IMR-90 (cell line): ENCODE results near the gene LCE2C. TPM values are rescaled to one million over a fixed set of nuclear protein-coding genes. Genes with fewer than 3 reads are reported as not detected.

Experiments used
- ATAC-seq: fragments of 200-7000 bp; cut with Tn5 transposase; 2 replicates; pipeline ENCODE4 v1.9.1; 2020; ENCODE audit warnings: low read depth, mild to moderate bottlenecking, moderate library complexity
- BruUV-seq: library from RNA; stranded (reverse); fragments of 400-500 nt; replicated peaks from 2 replicates; lab custom pipeline; 2021; lab: Mats Ljungman, UMichigan
- CTCF ChIA-PET: fragments of 300-600 bp; formaldehyde crosslinking; extraction: SDS; loops from one replicate; lab custom pipeline; 2021; ENCODE audit warnings: antibody characterized with exemption; lab: Yijun Ruan, JAX
- POLR2A ChIA-PET: fragments of 300-600 bp; sonication (Branson Sonifier 250); formaldehyde crosslinking; loops from one replicate; lab custom pipeline; 2022; ENCODE audit warnings: antibody characterized with exemption; ENCODE audit not compliant: unreplicated experiment; lab: Charles Lee
- DNase-seq: peaks from one replicate; pipeline ENCODE4 v3.0.0; 2013
- H2AFZ ChIP-seq: replicated peaks from 2 replicates; pipeline ENCODE3; 2013; ENCODE audit warnings: low read length, mild to moderate bottlenecking; ENCODE audit not compliant: poor library complexity
- H2AK5ac ChIP-seq: 2 replicates; pipeline ENCODE4 v1.6.1; 2013; ENCODE audit warnings: low read depth, low read length, inconsistent platforms
- H2AK9ac ChIP-seq: replicated peaks from 2 replicates; pipeline ENCODE3; 2013; ENCODE audit warnings: mild to moderate bottlenecking, low read depth, low read length, moderate library complexity; ENCODE audit not compliant: poor library complexity
- H2BK120ac ChIP-seq: 2 replicates; pipeline ENCODE4 v1.6.1; 2013; ENCODE audit warnings: low read depth, low read length, inconsistent platforms
- H2BK15ac ChIP-seq: 3 replicates; pipeline ENCODE4 v1.6.1; 2013; ENCODE audit warnings: low read depth, low read length, inconsistent platforms
- H2BK20ac ChIP-seq: 2 replicates; pipeline ENCODE4 v1.6.1; 2013; ENCODE audit warnings: low read depth, mild to moderate bottlenecking, inconsistent platforms, low read length, moderate library complexity
- H2BK5ac ChIP-seq: 2 replicates; pipeline ENCODE4 v1.6.1; 2013; ENCODE audit warnings: mild to moderate bottlenecking, low read depth, low read length, inconsistent platforms; ENCODE audit not compliant: poor library complexity, severe bottlenecking
- H3K14ac ChIP-seq: replicated peaks from 2 replicates; pipeline ENCODE4 v1.6.1; 2013; ENCODE audit warnings: low read depth, low read length, inconsistent platforms
- H3K18ac ChIP-seq: 2 replicates; pipeline ENCODE4 v1.6.1; 2013; ENCODE audit warnings: low read depth, low read length, control low read depth
- H3K23ac ChIP-seq: 2 replicates; pipeline ENCODE4 v1.6.1; 2013; ENCODE audit warnings: low read depth, low read length, inconsistent platforms
- H3K27ac ChIP-seq: 2 replicates; pipeline ENCODE4 v1.5.1; 2013; ENCODE audit warnings: mild to moderate bottlenecking, control low read depth, low read length; ENCODE audit not compliant: insufficient read depth
- H3K27me3 ChIP-seq: 2 replicates; pipeline ENCODE4 v1.6.1; 2013; ENCODE audit warnings: low read length; ENCODE audit not compliant: control insufficient read depth, insufficient read depth
- H3K36me3 ChIP-seq: 2 replicates; pipeline ENCODE4 v1.6.1; 2013; ENCODE audit warnings: low read length, mixed read lengths; ENCODE audit not compliant: control insufficient read depth, insufficient read depth
- H3K4ac ChIP-seq: 2 replicates; pipeline ENCODE4 v1.6.1; 2013; ENCODE audit warnings: low read depth, low read length, inconsistent platforms
- H3K4me1 ChIP-seq: 2 replicates; pipeline ENCODE4 v1.6.1; 2013; ENCODE audit warnings: low read length, mixed read lengths; ENCODE audit not compliant: control insufficient read depth, insufficient read depth
- H3K4me2 ChIP-seq: 2 replicates; pipeline ENCODE4 v1.6.1; 2013; ENCODE audit warnings: low read depth, mild to moderate bottlenecking, control low read depth, low read length, moderate library complexity
- H3K4me3 ChIP-seq: 2 replicates; pipeline ENCODE4 v1.5.1; 2013; ENCODE audit warnings: low read depth, mild to moderate bottlenecking, control low read depth, low read length, moderate library complexity; ENCODE audit not compliant: insufficient read depth
- H3K56ac ChIP-seq: 2 replicates; pipeline ENCODE4 v1.6.1; 2013; ENCODE audit warnings: low read length, inconsistent platforms; ENCODE audit not compliant: insufficient read depth; ENCODE audit errors: extremely low read depth
- H3K79me1 ChIP-seq, 2 experiments: 2 replicates each; pipeline ENCODE4 v1.6.1; 2013; ENCODE audit warnings: low read length in 2 of 2, inconsistent platforms in 1 of 2, low read depth in 1 of 2
- H3K9ac ChIP-seq: 2 replicates; pipeline ENCODE4 v1.6.1; 2013; ENCODE audit warnings: low read depth, low read length, control low read depth
- H3K9me1 ChIP-seq: 2 replicates; pipeline ENCODE4 v1.6.1; 2013; ENCODE audit warnings: low read length, inconsistent platforms; ENCODE audit not compliant: insufficient read depth
- H3K9me3 ChIP-seq: 2 replicates; pipeline ENCODE4 v1.6.1; 2013; ENCODE audit warnings: low read length; ENCODE audit not compliant: control insufficient read depth, insufficient read depth
- H4K20me1 ChIP-seq: 2 replicates; pipeline ENCODE4 v1.6.1; 2013; ENCODE audit warnings: low read length, inconsistent platforms; ENCODE audit not compliant: insufficient read depth
- H4K5ac ChIP-seq: 2 replicates; pipeline ENCODE4 v1.6.1; 2013; ENCODE audit warnings: mild to moderate bottlenecking, low read depth, low read length, control low read depth
- H4K8ac ChIP-seq, 2 experiments: 2 replicates each; pipeline ENCODE4 v1.6.1; 2013; ENCODE audit warnings: low read depth in 2 of 2, low read length in 2 of 2, control low read depth in 1 of 2, inconsistent platforms in 1 of 2
- H4K91ac ChIP-seq: 2 replicates; pipeline ENCODE4 v1.6.1; 2013; ENCODE audit warnings: low read depth, low read length, inconsistent platforms; ENCODE audit not compliant: insufficient read depth
- FOS ChIP-seq: fragments of 150-350 bp; IDR thresholded peaks from 2 replicates; pipeline ENCODE4 v1.6.1; 2016; ENCODE audit warnings: low read depth, low read length
- WGBS, 2 experiments: methylation state at CpG; one replicate each; pipeline versions ENCODE4 v1.1.5 to v1.1.7; 2013; ENCODE audit warnings: missing lambda C conversion rate in 2 of 2; ENCODE audit not compliant: insufficient read length in 1 of 2; ENCODE audit errors: extremely low coverage in 2 of 2; 5-methylcytosine and 5-hydroxymethylcytosine counted together
- dilution Hi-C: fragments of 300-500 bp; cut with HindIII; formaldehyde crosslinking; loops from one replicate; pipeline ENCODE4 v1.14.3; 2018; ENCODE audit warnings: low sequenced_read_pairs; ENCODE audit not compliant: unreplicated experiment
- in situ Hi-C: fragments of 300-500 bp; cut with MboI; formaldehyde crosslinking; loops from 3 replicates; pipeline ENCODE4 v1.14.3; 2019; ENCODE audit warnings: low sequenced_read_pairs, inconsistent platforms, mixed read lengths
- intact Hi-C: fragments of 100-400 bp; cut with micrococcal nuclease; formaldehyde crosslinking; loops from 2 replicates; pipeline ENCODE4 v1.10.0; 2022
- polyA plus RNA-seq, 3 experiments: library from polyadenylated mRNA; depleted of rRNA; stranded (reverse); fragments of >200 nt; gene quantifications; 2 replicates each; pipeline ENCODE4 v1.2.3, GENCODE V29; 2012; ENCODE audit warnings: low replicate concordance in 1 of 3
- total RNA-seq: library from RNA; depleted of rRNA; stranded (reverse); fragments of >200 nt; gene quantifications from 2 replicates; pipeline ENCODE4 v1.2.3, GENCODE V29; 2012

The LCE2C gene
- total and polyA plus RNA-seq, 2 of the 4 experiments (the other 2 are of a cell fraction), result not detected

DNA sequence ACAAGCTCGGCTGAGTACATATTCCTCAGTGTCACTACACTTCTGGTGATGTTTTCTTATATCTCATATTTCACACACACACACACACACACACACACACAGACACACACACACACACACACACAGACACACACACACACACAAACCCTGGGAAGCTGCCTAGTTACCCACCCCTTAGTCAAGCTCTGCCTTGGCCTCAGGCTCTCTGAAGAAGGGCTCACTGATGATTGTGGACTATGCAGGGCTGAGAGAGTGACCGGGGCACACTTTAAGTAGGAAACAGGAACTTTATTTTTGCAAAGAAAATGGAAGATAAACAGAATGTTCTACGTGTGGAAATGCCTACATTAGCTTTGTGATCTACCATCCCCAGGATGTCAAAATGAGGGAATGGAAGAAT is 31.1 kb upstream of the LCE2C start:
- POLR2A ChIA-PET, result no interaction called here
- Histone ChIP-seq H3K9ac (no peak overlapping the region), H2BK120ac (no peak overlapping the region), H4K5ac (no peak overlapping the region), H3K4me1 (no peaks in the 10 kb centered on the region), H2BK5ac (no peak overlapping the region), H3K23ac (no peak overlapping the region), H3K36me3 (no peaks in the 10 kb centered on the region), H3K4me3 (no peak overlapping the region), H4K20me1 (no peaks in the 10 kb centered on the region), H3K9me1 (no peaks in the 10 kb centered on the region), H2AK9ac (no peak overlapping the region), H3K56ac (no peak overlapping the region), H2BK15ac (no peak overlapping the region), H4K8ac (no peak overlapping the region), H2AK5ac (no peak overlapping the region), H3K18ac (no peak overlapping the region), H3K4me2 (no peak overlapping the region), H3K14ac (no peak overlapping the region), H3K27me3 (no peaks in the 10 kb centered on the region), H2BK20ac (no peak overlapping the region), H3K79me1 (no peaks in the 10 kb centered on the region), H3K9me3 (no peaks in the 10 kb centered on the region), H2AFZ (no peak overlapping the region), H3K4ac (no peak overlapping the region), H4K91ac (no peak overlapping the region), H3K27ac (no peak overlapping the region)
- no peak for TF ChIP-seq FOS
- intact Hi-C loops, result no loop called here
- no TSS peak for BruUV-seq
- DNase-seq (no peak), ATAC-seq (no peak)
- dilution Hi-C loops, result no loop called here
- in situ Hi-C loops, result no loop called here
- no CpG with 5 or more reads among the region's 3 CpGs for WGBS, 2 experiments
- CTCF ChIA-PET, result interaction anchor here (0.7 kb wide), 1 partner anchor 195 kb away, joined by 4 read pairs; no protein-coding TSS in a partner anchor
